GM23338 (cell line): ENCODE results near the gene WNT1. TPM values are rescaled to one million over a fixed set of nuclear protein-coding genes. Genes with fewer than 3 reads are reported as not detected.
A peak's percentile ranks its signal among the peaks of the same experiment; 100 is the strongest.

Experiments
- ATAC-seq: fragments of 200-7000 bp; cut with Tn5 transposase; 3 replicates; pipeline ENCODE4 v1.9.1; 2020
- DNase-seq: peaks from one replicate; pipeline ENCODE4 v3.0.0-alpha.2; 2015; ENCODE audit warnings: low spot score
- H2AFZ ChIP-seq: fragments of 200-600 bp; sonication (generic); 2 replicates; pipeline ENCODE4 v1.8.0; 2016; ENCODE audit warnings: antibody characterized with exemption, mild to moderate bottlenecking, moderate library complexity
- H3F3A ChIP-seq: fragments of 200-600 bp; sonication (generic); replicated peaks from 2 replicates; pipeline ENCODE4 v1.8.0; 2017; ENCODE audit warnings: antibody characterized with exemption, mixed run types, low read depth
- H3K27ac ChIP-seq: fragments of 200-600 bp; sonication (generic); 2 replicates; pipeline ENCODE4 v1.6.1; 2016; ENCODE audit warnings: low read depth
- H3K27me3 ChIP-seq: fragments of 200-600 bp; sonication (generic); 2 replicates; pipeline ENCODE4 v1.8.0; 2016; ENCODE audit warnings: mild to moderate bottlenecking, mixed run types, moderate library complexity; ENCODE audit not compliant: insufficient read depth
- H3K36me3 ChIP-seq: fragments of 200-600 bp; sonication (generic); 2 replicates; pipeline ENCODE4 v1.8.0; 2016; ENCODE audit warnings: mild to moderate bottlenecking; ENCODE audit not compliant: insufficient read depth
- H3K4me1 ChIP-seq: fragments of 200-600 bp; sonication (generic); 2 replicates; pipeline ENCODE4 v1.8.0; 2016; ENCODE audit warnings: mild to moderate bottlenecking, moderate library complexity; ENCODE audit not compliant: insufficient read depth
- H3K4me2 ChIP-seq: fragments of 200-600 bp; sonication (generic); 2 replicates; pipeline ENCODE4 v1.7.1; 2017; ENCODE audit warnings: mixed run types
- H3K4me3 ChIP-seq: fragments of 200-600 bp; sonication (generic); 2 replicates; pipeline ENCODE4 v1.6.1; 2016; ENCODE audit warnings: mixed run types
- H3K79me2 ChIP-seq: fragments of 200-600 bp; sonication (generic); replicated peaks from 2 replicates; pipeline ENCODE4 v1.8.0; 2017; ENCODE audit warnings: mild to moderate bottlenecking; ENCODE audit not compliant: insufficient read depth
- H3K9me2 ChIP-seq: fragments of 200-600 bp; sonication (generic); 2 replicates; pipeline ENCODE4 v1.8.0; 2017; ENCODE audit not compliant: insufficient read depth
- H4K20me1 ChIP-seq: fragments of 200-600 bp; sonication (generic); replicated peaks from 2 replicates; pipeline ENCODE4 v1.8.0; 2017; ENCODE audit warnings: mild to moderate bottlenecking; ENCODE audit not compliant: insufficient read depth
- H3K27ac Mint-ChIP-seq: 2 replicates; pipeline ENCODE4 v1.8.0; 2020; ENCODE audit warnings: inconsistent platforms, mild to moderate bottlenecking, moderate library complexity, mixed read lengths
- H3K27me3 Mint-ChIP-seq: 3 replicates; pipeline ENCODE4 v1.8.0; 2022; ENCODE audit warnings: low read depth, mild to moderate bottlenecking, moderate library complexity, mixed read lengths, inconsistent platforms; ENCODE audit not compliant: insufficient read depth, poor library complexity
- H3K36me3 Mint-ChIP-seq: 3 replicates; pipeline ENCODE4 v1.8.0; 2021; ENCODE audit warnings: low read depth, mild to moderate bottlenecking, inconsistent platforms, moderate library complexity, mixed read lengths
- H3K4me1 Mint-ChIP-seq: 3 replicates; pipeline ENCODE4 v1.8.0; 2020; ENCODE audit warnings: mild to moderate bottlenecking, inconsistent platforms, mixed read lengths
- H3K4me3 Mint-ChIP-seq: 3 replicates; pipeline ENCODE4 v1.8.0; 2021; ENCODE audit warnings: moderate library complexity, mild to moderate bottlenecking, inconsistent platforms, mixed read lengths
- H3K9me3 Mint-ChIP-seq: 3 replicates; pipeline ENCODE4 v1.8.0; 2020; ENCODE audit warnings: moderate library complexity, mild to moderate bottlenecking, inconsistent platforms, mixed read lengths
- CREB1 ChIP-seq: fragments of 250-450 bp; sonication (Bioruptor Pico); IDR thresholded peaks from 2 replicates; pipeline ENCODE4 v1.5.0; 2020; ENCODE audit warnings: low read depth, mild to moderate bottlenecking, moderate library complexity
- CTCF ChIP-seq, 2 experiments: fragments of 200-600 bp in 1 of 2; sonication (generic) in 1 of 2; conservative IDR thresholded peaks; 2 replicates each; pipeline versions ENCODE4 v1.5.1 to v1.6.1; 2016 to 2017; ENCODE audit warnings: antibody characterized with exemption in 2 of 2, low read depth in 2 of 2, mild to moderate bottlenecking in 2 of 2, moderate library complexity in 1 of 2
- ETS1 ChIP-seq: IDR thresholded peaks from 2 replicates; pipeline ENCODE4 v1.6.1; 2016; ENCODE audit warnings: antibody characterized with exemption
- EZH2 ChIP-seq: fragments of 200-600 bp; sonication (generic); IDR thresholded peaks from one replicate; pipeline ENCODE4 v1.8.0; 2017; ENCODE audit warnings: antibody characterized with exemption, mild to moderate bottlenecking, low read depth; ENCODE audit not compliant: unreplicated experiment
- JUNB ChIP-seq: IDR thresholded peaks from one replicate; pipeline ENCODE4 v1.6.1; 2016; ENCODE audit warnings: antibody characterized with exemption; ENCODE audit not compliant: unreplicated experiment
- REST ChIP-seq: IDR thresholded peaks from one replicate; pipeline ENCODE4 v1.6.1; 2018; ENCODE audit warnings: antibody characterized with exemption; ENCODE audit not compliant: unreplicated experiment
- STAT1 ChIP-seq: IDR thresholded peaks from one replicate; pipeline ENCODE4 v1.6.1; 2016; ENCODE audit warnings: antibody characterized with exemption; ENCODE audit not compliant: unreplicated experiment
- ZNF114 ChIP-seq: fragments of 250-450 bp; sonication (Bioruptor Pico); IDR thresholded peaks from 2 replicates; pipeline ENCODE4 v1.5.0; 2020; ENCODE audit warnings: mild to moderate bottlenecking, moderate library complexity
- polyA plus RNA-seq: library from polyadenylated mRNA; unstranded; fragments of >200 nt; fragmentation: Nextera tagmentation; extraction: Ambion mirVana; gene quantifications from 2 replicates; pipeline ENCODE4 v1.2.1, GENCODE V29; 2016
- total RNA-seq: library from RNA; depleted of rRNA; stranded (reverse); fragments of >200 nt; shearing (Covaris generic); gene quantifications from 2 replicates; pipeline ENCODE4 v1.2.3, GENCODE V29; 2014

The WNT1 gene
- total and polyA plus RNA-seq, 2 experiments from 2014 or later, result not detected

- Histone ChIP-seq H3K4me1 (peaks cover 54% of the 10 kb centered on the region), H2AFZ (peak overlapping the region; percentile 59; the same call in 1 of the 2 replicates), H4K20me1 (peaks cover 12% of the 10 kb centered on the region; the same call in 1 of the 2 replicates), H3K4me3 (peak overlapping the region; percentile 55), H3K9me2 (no peaks in the 10 kb centered on the region), H3K4me2 (peak overlapping the region; percentile 88), H3K27ac (no peak overlapping the region), H3K79me2 (no peaks in the 10 kb centered on the region), H3K36me3 (no peaks in the 10 kb centered on the region), H3F3A (peaks cover 21% of the 10 kb centered on the region; the same call in 1 of the 2 replicates), H3K27me3 (peaks cover 100% of the 10 kb centered on the region)
- no peak overlapping the region for H3K27ac Mint-ChIP-seq
- H3K27me3 Mint-ChIP-seq, result peaks cover 94% of the 10 kb centered on the region
- H3K9me3 Mint-ChIP-seq, result no peaks in the 10 kb centered on the region; the same call in 2 of the 3 replicates
- no peaks in the 10 kb centered on the region; the same call in 1 of the 3 replicates for H3K36me3 Mint-ChIP-seq
- ATAC-seq (peak; percentile 2; the same call in 2 of the 3 replicates), DNase-seq (peak; percentile 53)
- TF ChIP-seq ZNF114 (no peak), ETS1 (no peak), EZH2 (no peak), CTCF (conservative IDR thresholded peaks at IDR 0.05; ENCODE audit: low read depth in 2 of 2) (no peak), CREB1 (no peak), JUNB (no peak)
- peaks cover 51% of the 10 kb centered on the region for H3K4me1 Mint-ChIP-seq
- peak overlapping the region; percentile 60 for H3K4me3 Mint-ChIP-seq
Observed at GRCh38 chr12:48970702-48971334, 7.3 kb upstream of the WNT1 start.

GRCh38 chr12:48972213-48972951, 5.7 kb upstream of the WNT1 start:
- Histone ChIP-seq H3K4me1 (peaks cover 42% of the 10 kb centered on the region), H3K79me2 (no peaks in the 10 kb centered on the region), H4K20me1 (peaks cover 20% of the 10 kb centered on the region), H2AFZ (no peak overlapping the region), H3F3A (peaks cover 20% of the 10 kb centered on the region; the same call in 1 of the 2 replicates), H3K4me2 (peak overlapping the region; percentile 88), H3K4me3 (peak overlapping the region; percentile 55), H3K36me3 (no peaks in the 10 kb centered on the region), H3K27me3 (peaks cover 100% of the 10 kb centered on the region), H3K9me2 (no peaks in the 10 kb centered on the region), H3K27ac (no peak overlapping the region)
- peaks cover 44% of the 10 kb centered on the region for H3K4me1 Mint-ChIP-seq
- no peak overlapping the region for H3K27ac Mint-ChIP-seq
- no peaks in the 10 kb centered on the region; the same call in 2 of the 3 replicates for H3K9me3 Mint-ChIP-seq
- peak overlapping the region; percentile 60 for H3K4me3 Mint-ChIP-seq
- DNase-seq (peak; percentile 38), ATAC-seq (peak; percentile 3; the same call in 2 of the 3 replicates)
- no peaks in the 10 kb centered on the region; the same call in 1 of the 3 replicates for H3K36me3 Mint-ChIP-seq
- H3K27me3 Mint-ChIP-seq, result peaks cover 99% of the 10 kb centered on the region
- TF ChIP-seq STAT1 (no peak), ZNF114 (no peak), REST (no peak)
